NCI-H446 (cell line): ENCODE measurements around the gene EML5.

Source experiments
- DNase-seq, 2 experiments: peaks; one replicate each; lab custom pipeline; 2025; lab: John Stamatoyannopoulos, UW

EML5 gene

GRCh38 chr14:88616697-88617096, 176.1 kb downstream of the EML5 start:
- no peak for DNase-seq

DNA sequence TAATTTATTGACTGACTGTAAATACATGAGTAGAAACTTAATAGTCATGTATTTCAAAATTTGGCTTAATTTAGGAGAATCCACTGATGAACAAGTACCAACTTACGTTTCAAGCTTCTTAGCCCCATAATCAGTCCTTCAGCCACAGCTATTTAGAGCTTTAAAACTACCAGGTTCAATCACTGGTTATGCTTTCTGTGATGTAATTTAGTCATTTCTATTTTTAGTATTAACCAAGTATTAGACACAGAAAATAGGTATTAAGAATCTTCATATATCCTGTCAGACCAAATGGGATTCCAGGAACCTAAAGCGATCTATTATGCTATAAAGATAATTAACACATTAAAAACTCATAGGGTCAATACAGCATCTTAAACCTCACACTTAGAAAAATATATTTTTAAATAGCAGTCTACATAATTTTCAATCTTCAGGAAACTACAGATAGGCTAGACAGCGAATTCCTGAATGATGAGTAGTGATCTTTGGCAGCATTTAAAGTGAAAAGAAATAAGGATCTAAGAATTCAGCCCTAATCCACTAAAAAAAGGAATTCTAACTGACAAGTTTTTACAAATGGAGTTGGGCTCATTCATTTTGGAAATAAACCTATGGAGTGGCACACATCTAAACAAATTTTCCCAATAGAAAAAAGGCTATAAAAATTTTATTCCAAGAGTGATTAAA, 178.4 kb downstream of the EML5 start:
- no peak for DNase-seq

GRCh38 chr14:88613552-88614010, 179.2 kb downstream of the EML5 start:
- no peak for DNase-seq

GRCh38 chr14:88612981-88613380, 179.8 kb downstream of the EML5 start:
- DNase-seq, result no peak

DNA sequence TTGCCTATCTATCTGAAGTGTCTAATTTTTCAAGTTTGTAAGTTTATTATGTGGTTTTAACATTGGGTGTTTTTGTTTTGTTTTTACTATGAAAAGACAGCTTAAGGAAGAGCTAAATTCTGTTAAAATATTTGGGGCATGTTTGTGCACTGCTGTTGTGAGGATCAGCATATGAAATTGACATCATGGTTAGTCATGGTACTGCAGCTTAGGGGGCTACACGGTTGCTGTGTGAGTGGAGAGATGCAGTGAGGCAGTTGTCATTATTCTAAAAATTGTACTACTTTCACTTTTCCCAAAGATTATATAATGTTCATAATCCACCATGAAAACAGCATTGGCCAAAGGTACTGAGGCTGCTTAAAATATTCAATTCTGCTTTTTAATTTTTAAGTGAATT, 180.9 kb downstream of the EML5 start:
- no peak for DNase-seq

GRCh38 chr14:88607829-88608228, 184.9 kb downstream of the EML5 start:
- no peak for DNase-seq

DNA sequence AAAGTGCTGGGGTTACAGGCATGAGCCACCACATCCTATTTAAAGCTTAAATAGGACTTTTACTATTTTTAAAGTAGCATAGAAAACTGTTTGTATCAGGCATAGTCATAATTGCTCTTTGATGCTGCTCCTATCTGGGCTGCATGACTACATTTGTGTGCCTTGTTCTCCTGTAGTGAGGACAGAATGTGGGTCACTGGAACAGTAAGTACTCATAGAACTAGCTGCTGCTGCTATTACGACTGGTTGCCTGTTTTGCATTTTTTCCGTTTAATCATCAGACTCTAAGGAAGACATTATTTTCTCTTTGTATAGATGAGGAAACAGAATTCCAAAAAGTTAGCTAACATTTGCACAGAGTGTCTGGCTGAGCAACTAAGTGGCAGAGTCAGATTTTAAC, 187.2 kb downstream of the EML5 start:
- DNase-seq, result no peak

DNA sequence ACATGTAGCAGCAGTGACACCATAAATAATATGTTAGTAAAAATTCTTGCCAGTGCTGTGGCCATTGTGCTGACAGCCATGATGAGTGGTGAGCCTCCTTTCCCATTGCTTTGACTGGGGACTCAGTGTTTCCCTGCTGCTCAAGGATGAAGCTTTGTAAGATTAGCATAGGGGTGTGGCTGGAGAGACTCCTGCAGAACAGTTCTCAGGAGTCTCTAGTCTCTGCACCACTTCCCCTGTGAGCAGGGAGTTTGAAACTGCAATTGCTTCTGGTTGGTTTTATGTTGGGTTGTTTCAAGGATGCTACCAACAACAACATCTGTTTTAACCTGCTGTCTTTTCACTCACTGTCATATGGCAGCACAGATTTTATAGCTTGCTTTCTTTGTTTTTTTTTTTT, 188.5 kb downstream of the EML5 start:
- no peak for DNase-seq

DNA sequence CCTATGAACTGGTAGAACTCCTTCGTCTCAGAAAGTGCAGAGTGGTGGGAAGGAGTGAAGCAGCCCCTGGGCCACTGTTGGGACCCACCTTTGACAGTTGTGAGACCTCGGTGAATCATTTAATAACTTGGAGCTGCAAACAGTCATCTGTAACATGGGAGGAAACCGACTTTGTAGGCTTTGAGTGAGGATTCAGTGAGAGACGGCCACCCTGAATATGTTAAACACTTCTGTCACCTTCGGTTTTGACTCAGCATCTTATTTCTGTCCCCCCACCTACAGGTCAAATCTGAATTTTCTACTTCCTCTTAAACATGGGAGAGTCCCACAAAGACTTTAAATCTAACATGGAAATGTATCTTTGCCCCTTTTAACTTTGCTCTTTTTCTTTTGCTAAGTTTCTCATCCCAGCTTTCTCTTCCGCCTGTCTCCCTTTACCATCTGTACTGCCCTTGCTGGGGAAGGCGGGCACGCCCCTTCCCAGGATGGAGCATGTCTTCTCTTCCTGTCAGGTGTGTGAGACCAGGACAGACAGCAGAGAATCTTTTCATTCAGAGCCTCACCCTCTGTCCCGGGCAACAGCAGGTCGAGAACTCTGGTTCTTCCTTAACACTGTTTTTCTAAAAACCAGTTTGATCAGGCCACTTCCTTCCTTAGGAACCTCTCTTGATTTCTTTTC, 192.9 kb downstream of the EML5 start:
- DNase-seq, result no peak

DNA sequence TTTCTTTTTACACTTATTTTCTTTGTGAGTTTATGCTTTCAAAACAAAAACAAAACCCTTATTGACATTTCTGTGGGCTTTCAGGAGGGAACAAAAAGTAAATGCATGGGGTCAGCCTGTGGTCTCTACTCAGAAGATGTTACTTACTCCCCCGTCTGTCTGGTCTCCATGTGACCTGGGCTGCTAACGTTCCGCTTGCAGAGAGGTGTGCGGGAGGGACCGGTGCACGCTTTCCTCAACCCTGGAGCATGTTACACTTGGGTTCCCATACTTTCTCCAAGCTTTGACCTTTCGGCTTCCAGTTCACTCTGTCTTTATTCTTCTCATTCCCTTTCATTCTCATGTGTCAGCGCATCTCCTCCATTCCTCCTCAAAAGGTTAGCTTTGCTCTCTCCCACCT, 193.4 kb downstream of the EML5 start:
- no peak for DNase-seq

DNA sequence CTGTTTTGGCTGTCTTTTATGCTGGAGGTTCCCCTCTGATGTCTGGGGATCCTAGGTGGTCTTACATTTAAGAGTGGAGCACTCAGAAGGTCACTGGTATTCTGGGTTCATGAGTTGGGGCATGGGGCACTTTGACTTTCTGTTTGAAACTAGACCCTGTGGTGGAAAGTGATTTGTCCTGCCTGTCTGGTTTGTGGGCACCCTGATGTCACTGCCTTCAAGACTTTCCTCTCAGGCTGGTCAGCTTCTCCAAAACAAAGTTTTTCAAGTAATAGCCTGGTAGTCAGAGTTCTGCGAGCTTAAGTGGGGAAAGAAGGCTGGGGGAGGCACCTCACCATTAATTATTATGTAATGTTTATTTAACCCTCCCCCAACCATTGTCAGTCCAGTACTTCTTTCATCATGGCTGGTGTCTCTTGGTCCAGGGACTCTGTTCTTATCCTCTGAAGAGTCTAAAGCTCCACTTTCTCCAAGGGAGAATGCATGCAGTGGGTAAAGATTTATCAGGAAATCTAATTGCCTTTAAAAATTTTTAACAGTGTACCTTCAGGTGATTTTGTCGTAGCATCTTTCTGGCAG, 194.6 kb downstream of the EML5 start:
- no peak for DNase-seq

GRCh38 chr14:88597601-88598000, 195.2 kb downstream of the EML5 start:
- no peak for DNase-seq

- no peak for DNase-seq
Observed at GRCh38 chr14:88597038-88597437, 195.7 kb downstream of the EML5 start.

GRCh38 chr14:88592031-88592430, 200.7 kb downstream of the EML5 start:
- DNase-seq, result no peak

- DNase-seq, result no peak
Observed at GRCh38 chr14:88590173-88590572, 202.6 kb downstream of the EML5 start.

- DNase-seq, result no peak
Observed at GRCh38 chr14:88588081-88588480, 204.7 kb downstream of the EML5 start.

DNA sequence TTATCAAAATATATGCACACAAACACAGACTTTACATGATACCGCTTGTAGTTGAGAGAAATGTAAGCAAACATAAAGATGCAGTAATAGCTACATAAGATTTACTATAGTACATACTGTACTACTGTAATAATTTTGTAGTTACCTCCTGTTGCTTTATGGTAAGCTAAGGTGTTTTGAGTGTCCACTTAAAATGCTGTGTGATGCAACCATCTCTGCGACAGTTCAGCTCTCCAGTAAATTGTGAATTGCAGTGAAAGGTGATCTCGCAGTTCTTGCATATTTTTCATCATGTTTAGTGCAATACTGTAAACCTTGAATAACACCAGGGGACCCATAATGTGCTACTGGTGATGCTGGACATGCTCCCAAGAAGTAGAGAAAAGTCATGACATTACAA, 208.3 kb downstream of the EML5 start:
- DNase-seq, result no peak

DNA sequence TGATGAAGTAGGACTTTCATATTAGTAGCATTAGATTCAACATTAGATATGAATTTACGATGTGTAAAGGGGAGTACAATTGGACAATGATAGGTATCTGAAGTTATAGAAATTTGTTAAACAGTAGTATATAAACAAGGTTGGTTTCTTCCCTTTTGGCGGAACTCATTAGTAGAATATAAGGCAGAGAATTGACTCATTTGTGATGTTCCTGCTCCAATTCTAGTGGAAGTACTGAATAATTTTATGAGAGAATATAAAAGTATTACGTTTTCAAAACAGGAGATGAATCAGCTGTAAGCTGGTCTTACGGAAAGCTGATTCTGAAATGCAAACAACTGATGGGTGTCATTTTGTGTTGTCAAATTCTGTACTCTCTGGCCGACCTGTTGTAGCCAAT, 216.5 kb downstream of the EML5 start:
- DNase-seq, result no peak

DNA sequence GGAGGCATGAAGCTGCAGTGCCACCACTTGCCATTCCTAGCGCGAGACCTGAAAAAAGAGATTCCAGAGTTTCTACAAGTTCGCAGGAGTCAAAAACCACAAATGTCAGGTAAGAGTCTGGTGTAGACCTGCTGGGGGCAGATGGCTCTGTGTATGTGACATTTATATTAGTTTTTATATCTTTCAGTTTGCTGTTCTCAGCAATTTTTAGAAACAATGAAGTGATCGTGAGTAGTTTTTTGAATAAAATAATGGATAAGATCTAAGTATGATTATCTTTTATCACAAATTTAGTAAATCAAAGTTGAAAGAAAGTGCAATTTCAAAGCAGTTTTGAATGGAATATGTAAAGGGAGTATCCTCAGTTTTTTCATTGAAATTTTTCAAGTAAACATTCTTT, 220.6 kb downstream of the EML5 start:
- no peak for DNase-seq

- no peak for DNase-seq
Observed at GRCh38 chr14:88568196-88568595, 224.6 kb downstream of the EML5 start.

DNA sequence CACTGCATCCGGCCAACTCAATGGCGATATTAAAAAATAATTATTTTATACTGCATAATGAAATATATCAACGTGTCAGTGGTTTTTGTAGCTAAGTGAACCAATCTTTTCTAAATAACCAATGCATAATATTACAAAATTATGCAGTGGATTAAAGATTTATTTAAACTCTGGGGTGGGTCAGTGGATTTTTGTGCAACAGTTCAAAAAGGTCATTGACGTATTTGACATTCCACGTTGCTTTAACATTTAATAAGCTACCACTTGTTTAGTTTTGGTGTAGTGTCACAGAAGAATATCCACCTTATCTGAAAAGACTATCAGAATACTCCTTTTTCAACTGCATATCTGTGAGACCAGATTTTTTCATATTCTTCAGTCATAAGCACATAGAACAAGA, 227.3 kb downstream of the EML5 start:
- DNase-seq, result no peak

- no peak for DNase-seq
Observed at GRCh38 chr14:88563845-88564244, 228.9 kb downstream of the EML5 start.
